SKM-1 (cell line): ENCODE data around the gene CADPS.

Experiments
- DNase-seq: peaks from one replicate; lab custom pipeline; 2025; ENCODE audit not compliant: unreplicated experiment; lab: John Stamatoyannopoulos, UW

Gene CADPS

GRCh38 chr3:62453448-62453847 is 421.8 kb downstream of the CADPS start:
- no peak for DNase-seq

GRCh38 chr3:62451211-62451887 is 423.9 kb downstream of the CADPS start:
- DNase-seq: no peak

GRCh38 chr3:62446337-62446940 is 428.8 kb downstream of the CADPS start:
- DNase-seq: no peak

- no peak for DNase-seq
Observed at GRCh38 chr3:62445275-62445674, 429.9 kb downstream of the CADPS start.

- DNase-seq: no peak
Observed at GRCh38 chr3:62439978-62440377, 435.2 kb downstream of the CADPS start.

- no peak for DNase-seq
Observed at GRCh38 chr3:62439176-62439813, 435.9 kb downstream of the CADPS start.

- DNase-seq: no peak
Observed at GRCh38 chr3:62436785-62437184, 438.4 kb downstream of the CADPS start.

DNA sequence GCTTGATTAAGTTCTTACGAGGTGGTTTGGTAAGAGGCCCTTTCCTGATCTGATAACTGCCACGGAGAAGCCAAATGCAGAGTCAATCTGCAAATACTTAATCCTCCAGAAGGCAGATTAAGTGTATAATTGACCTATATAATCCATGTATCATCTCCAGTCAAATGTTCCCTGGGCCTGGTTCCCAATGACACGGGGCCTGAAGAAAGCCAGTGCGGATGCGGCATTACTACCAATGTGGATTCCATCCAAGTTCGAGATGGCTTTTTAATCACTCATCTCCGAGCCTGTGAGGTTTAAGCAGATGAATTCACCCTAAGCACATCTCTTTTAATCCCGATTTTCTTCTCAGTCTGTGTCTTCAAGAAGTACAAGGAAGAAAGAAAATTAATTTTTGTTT is 441.8 kb downstream of the CADPS start:
- no peak for DNase-seq

GRCh38 chr3:62421207-62421606 is 454.0 kb downstream of the CADPS start:
- no peak for DNase-seq

- DNase-seq: no peak
Observed at GRCh38 chr3:62416144-62416543, 459.1 kb downstream of the CADPS start.

- no peak for DNase-seq
Observed at GRCh38 chr3:62415312-62415801, 459.9 kb downstream of the CADPS start.

DNA sequence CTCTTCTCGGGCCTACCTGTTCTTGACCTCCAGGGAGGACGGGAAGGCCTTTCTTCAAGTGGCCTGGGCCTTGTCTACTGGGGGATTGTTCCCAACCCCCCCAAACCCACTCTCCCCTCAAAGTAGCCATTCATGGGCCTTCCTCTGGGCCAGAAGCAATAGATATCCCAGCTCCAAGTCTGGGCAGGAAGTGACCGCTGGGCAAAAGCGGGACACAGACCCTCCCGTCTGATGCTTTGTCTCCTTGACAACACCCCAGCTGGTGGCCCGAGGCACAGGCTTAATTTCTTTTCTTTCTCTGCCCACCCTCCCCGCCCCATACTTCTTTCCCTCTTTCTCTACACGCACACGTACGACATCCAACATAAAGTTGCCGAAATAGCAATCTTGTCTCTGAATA is 460.4 kb downstream of the CADPS start:
- no peak for DNase-seq

GRCh38 chr3:62413687-62414086 is 461.5 kb downstream of the CADPS start:
- no peak for DNase-seq

DNA sequence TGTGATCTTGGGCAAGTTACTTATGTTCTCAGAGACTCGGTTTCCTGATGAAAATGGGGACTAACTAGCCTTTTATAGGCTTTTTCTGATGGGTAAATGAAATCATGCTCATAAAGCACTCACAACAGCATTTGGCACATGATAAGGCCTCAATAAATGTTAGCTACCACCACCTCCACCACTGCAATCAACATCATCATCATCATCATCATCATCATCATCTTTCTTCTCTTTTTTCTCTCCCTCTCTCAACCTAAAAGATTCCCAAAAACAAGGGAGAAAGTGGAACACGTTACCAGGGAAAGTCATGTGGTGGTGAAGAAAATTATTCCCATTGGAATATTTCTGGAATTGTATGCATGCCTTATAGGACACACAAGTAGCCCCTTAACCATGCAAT is 468.3 kb downstream of the CADPS start:
- no peak for DNase-seq

DNA sequence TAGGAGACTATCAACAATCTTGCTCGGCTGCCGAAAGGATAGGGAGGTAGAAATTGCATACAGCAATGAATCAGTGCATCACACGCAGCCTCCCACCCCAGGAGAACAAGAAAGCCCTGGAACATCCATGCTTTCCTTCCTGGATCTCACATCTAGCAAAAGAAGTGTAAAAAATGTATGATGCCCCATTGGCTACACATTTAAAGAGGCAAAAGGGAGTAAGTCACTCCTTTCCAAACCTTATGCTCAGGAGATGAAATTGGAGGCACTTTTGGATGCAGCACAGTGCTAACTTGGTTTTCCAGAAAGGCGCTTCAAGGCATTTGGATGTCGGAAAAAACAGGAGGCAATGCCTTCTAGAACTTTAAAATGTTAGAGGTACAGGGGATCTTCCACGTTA is 469.6 kb downstream of the CADPS start:
- DNase-seq: no peak

DNA sequence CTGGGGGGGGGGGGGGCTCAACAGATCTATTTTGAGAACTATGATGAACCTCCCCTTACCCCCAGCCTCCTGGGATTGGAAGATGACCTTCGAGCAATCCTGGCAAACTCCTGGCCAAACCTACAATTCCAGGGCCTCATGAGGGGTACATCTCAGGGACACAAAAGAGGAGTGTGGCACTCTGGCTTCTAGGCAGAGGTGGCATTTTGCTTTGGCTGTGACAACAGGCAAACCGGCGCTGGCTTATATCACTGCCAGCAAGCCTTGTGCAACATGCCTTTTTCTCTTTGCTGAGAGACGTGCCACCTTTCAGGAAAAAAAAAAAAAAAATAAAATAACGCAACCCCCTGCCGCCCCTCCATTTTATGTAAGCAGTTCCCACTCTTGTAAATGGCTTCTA is 470.1 kb downstream of the CADPS start:
- no peak for DNase-seq

- DNase-seq: no peak
Observed at GRCh38 chr3:62404321-62404720, 470.9 kb downstream of the CADPS start.

DNA sequence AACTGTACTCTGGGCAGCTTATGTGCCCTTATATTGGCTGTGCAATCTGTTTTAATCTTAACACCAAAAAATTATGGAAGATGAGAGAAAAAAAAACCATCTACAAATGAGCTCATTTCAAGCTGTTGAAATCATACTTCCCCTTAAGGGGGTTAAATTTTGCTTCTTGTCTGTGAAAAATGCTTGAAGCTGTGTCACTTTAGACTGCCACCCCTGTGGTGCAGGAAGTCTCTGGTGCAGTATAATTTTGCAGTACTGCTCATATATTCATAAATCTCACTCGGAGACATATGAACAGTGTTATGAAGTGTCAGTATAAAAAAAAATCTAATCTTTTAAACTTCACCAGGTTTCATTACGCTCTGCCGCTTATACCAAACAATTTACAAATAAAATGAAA is 471.5 kb downstream of the CADPS start:
- no peak for DNase-seq

DNA sequence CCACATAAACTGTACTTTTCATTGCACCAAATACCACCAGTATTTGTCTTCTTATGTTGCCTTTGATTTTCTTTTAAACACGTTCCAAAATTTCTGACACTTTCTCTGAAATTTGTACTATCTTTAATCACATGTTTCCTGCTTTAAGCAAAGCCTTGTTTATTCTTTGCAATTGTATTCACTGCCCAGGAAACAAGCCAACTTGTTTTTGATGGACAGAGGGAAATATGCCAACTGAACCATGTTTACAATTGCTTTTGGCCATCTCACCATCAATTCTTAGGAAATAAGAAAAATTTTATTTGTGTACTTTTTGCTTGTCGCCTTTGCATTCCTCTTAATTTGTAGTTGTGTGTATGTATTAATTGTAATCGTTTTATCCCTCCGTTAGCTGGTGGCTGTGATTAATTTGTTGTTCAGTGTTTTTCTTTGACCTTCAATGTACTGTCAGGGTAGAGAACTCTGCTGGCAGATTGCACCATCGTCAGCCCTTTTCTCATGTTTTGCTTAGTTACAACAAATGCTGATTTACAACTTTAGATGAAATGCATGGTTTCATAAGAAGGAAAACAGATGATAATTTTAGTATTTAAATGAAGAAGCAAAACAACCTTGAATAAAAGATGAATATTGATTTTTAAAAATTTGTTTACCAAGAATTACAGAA is 482.5 kb downstream of the CADPS start:
- no peak for DNase-seq

DNA sequence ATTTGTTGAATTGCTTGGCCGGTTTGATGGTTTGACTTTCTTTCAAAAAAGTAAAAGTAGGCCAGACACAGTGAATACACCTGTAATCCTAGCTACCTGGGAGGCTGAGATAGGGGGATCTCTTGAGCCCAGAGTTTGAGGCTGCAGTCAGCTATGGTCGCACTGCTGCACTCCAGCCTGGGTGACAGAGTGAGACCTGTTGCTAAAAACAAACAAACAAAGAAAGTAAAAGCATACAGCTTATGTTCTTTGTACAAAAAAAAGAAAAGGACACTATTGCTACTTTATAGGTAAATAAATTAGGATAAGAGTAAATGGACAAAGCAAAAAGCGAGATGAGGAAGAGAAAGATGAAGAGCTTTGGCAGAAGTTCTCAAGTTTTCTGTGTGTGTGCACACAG is 488.0 kb downstream of the CADPS start:
- DNase-seq: no peak

DNA sequence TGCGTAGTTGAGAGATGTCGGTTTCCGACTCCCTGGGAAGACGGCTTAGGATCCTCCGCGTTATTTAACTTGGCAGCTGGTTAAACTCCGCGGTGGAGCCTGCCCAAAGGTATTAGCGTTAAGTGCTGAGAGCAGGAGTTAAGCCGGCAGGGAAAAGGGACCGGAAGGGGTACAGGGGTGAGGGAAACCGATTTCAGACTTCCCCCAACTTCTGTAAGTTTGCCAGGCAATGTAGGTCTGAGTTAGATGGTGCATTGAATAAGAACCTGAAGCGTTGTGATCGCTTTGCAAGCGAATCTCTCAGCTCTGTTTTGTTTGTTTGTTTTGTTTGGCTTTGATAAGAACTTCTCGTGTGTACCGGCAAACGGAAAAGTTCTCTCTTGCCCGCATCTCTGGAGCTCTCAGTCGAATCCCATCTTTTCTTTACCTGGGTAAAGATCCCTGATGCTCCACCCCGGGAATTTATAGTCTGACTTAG is 495.9 kb downstream of the CADPS start:
- no peak for DNase-seq

- no peak for DNase-seq
Observed at GRCh38 chr3:62378921-62379320, 496.3 kb downstream of the CADPS start.
